ENCODE measurements around the gene DYNLT4.
"Not testable (repeated sequence)": the region's sequence is repeated elsewhere in the genome, so short reads cannot be mapped to it uniquely, and the experiment has no call there.

DYNLT4 gene

GRCh38 chr1:44786841-44787426 lies 20.2 kb downstream of the DYNLT4 start:
- DNase-seq, result no peak

GRCh38 chr1:44786138-44786840 lies 20.9 kb downstream of the DYNLT4 start:
- DNase-seq, result no peak

- DNase-seq, result no peak
Observed at GRCh38 chr1:44785501-44786137, 21.5 kb downstream of the DYNLT4 start.

- DNase-seq, result no peak
Observed at GRCh38 chr1:44785029-44785380, 22.1 kb downstream of the DYNLT4 start.

- no peak for DNase-seq
Observed at GRCh38 chr1:44784094-44785028, 22.8 kb downstream of the DYNLT4 start.

GRCh38 chr1:44783697-44784093 lies 23.5 kb downstream of the DYNLT4 start:
- DNase-seq, result no peak

- DNase-seq, result no peak
Observed at GRCh38 chr1:44780583-44781121, 26.5 kb downstream of the DYNLT4 start.

GRCh38 chr1:44778705-44779576 lies 28.2 kb downstream of the DYNLT4 start:
- DNase-seq, result no peak

- DNase-seq, result no peak
Observed at GRCh38 chr1:44777969-44778635, 29.0 kb downstream of the DYNLT4 start.

GRCh38 chr1:44777547-44777946 lies 29.6 kb downstream of the DYNLT4 start:
- no peak for DNase-seq

GRCh38 chr1:44776730-44777068 lies 30.5 kb downstream of the DYNLT4 start:
- no peak for DNase-seq

- DNase-seq, result no peak
Observed at GRCh38 chr1:44775930-44776729, 31.0 kb downstream of the DYNLT4 start.

GRCh38 chr1:44775078-44775929 lies 31.8 kb downstream of the DYNLT4 start, which contains the start of gene RPS8:
RPS8 (plus strand) TSS chr1:44775540; CDS start chr1:44775597, 57 bp downstream.
- peak; percentile 78 to 85 for DNase-seq

- DNase-seq, result not testable (repeated sequence)
Observed at GRCh38 chr1:44766421-44766820, 40.7 kb downstream of the DYNLT4 start.

- DNase-seq, result no peak
Observed at GRCh38 chr1:44760876-44761275, 46.3 kb downstream of the DYNLT4 start.

GRCh38 chr1:44759077-44759476 lies 48.1 kb downstream of the DYNLT4 start:
- no peak for DNase-seq

- no peak for DNase-seq
Observed at GRCh38 chr1:44757420-44757819, 49.7 kb downstream of the DYNLT4 start.

Measured in NCI-H187 (cell line).